A549 (cell line): Measurements from ENCODE around the gene HOXD8. TPM values are rescaled to one million over a fixed set of nuclear protein-coding genes. Genes with fewer than 3 reads are reported as not detected.

Source experiments
- ATAC-seq, 2 experiments: fragments of 200-7000 bp in 1 of 2; fragments of >200 bp in 1 of 2; cut with Nextera tagmentation in 1 of 2; cut with Tn5 transposase in 1 of 2; 3 replicates each; pipeline versions ENCODE4 v1.8.0 to v1.9.1; 2018 to 2020; ENCODE audit warnings: mild to moderate bottlenecking in 1 of 2, moderate library complexity in 1 of 2
- CTCF ChIA-PET: fragments of 300-600 bp; sonication (Branson Sonifier 250); formaldehyde crosslinking; extraction: SDS; loops from one replicate; lab custom pipeline; 2021; ENCODE audit warnings: antibody characterized with exemption, inconsistent platforms; lab: Yijun Ruan, JAX
- POLR2A ChIA-PET: fragments of 350-600 bp; formaldehyde crosslinking; extraction: SDS; loops from one replicate; lab custom pipeline; 2021; ENCODE audit warnings: antibody characterized with exemption, inconsistent platforms; lab: Yijun Ruan, JAX
- DNase-seq, 2 experiments: peaks; one replicate each; pipeline versions ENCODE4 v3.0.0 to v3.0.0-alpha.2; 2011 to 2016; ENCODE audit warnings: low read depth in 1 of 2, low spot score in 1 of 2
- FAIRE-seq: peaks from 2 replicates; lab custom pipeline; 2011; peaks lifted over from hg19 to GRCh38; lab: Jason Lieb, UNC
- H3K27ac ChIP-seq, 2 experiments: fragments of >200 bp; sonication (Bioruptor Twin); formaldehyde crosslinking; 3 replicates each; pipeline ENCODE4 v1.5.1; 2016 to 2017
- H3K4me1 ChIP-seq: fragments of >200 bp; sonication (Bioruptor Twin); formaldehyde crosslinking; 3 replicates; pipeline ENCODE4 v1.6.1; 2016
- H3K4me2 ChIP-seq: fragments of >200 bp; sonication (Bioruptor Twin); formaldehyde crosslinking; 3 replicates; pipeline ENCODE4 v1.6.1; 2016
- H3K4me3 ChIP-seq: fragments of >200 bp; sonication (Bioruptor Twin); formaldehyde crosslinking; 3 replicates; pipeline ENCODE4 v1.5.1; 2016
- H3K9me3 ChIP-seq: fragments of >200 bp; sonication (Bioruptor Twin); formaldehyde crosslinking; 3 replicates; pipeline ENCODE4 v1.6.1; 2016
- BHLHE40 ChIP-seq: IDR thresholded peaks from 2 replicates; pipeline ENCODE4 v1.6.1; 2012; ENCODE audit warnings: low read depth, low read length, inconsistent platforms
- CBX8 ChIP-seq: fragments of 200-600 bp; sonication (generic); IDR thresholded peaks from 2 replicates; pipeline ENCODE4 v1.6.1; 2016
- FOSL2 ChIP-seq, 2 experiments: fragments of 450-650 bp in 1 of 2; fragments of >200 bp in 1 of 2; sonication (Bioruptor Twin) in 1 of 2; formaldehyde crosslinking; IDR thresholded peaks; 2 replicates each; pipeline versions ENCODE4 v1.5.0 to v1.6.1; 2016 to 2020; ENCODE audit warnings: mild to moderate bottlenecking in 1 of 2, moderate library complexity in 1 of 2
- HEYL ChIP-seq: fragments of 250-450 bp; sonication (Bioruptor Pico); IDR thresholded peaks from 2 replicates; pipeline ENCODE4 v1.8.0; 2021; ENCODE audit warnings: mild to moderate bottlenecking, moderate library complexity
- JUN ChIP-seq, 2 experiments: fragments of >200 bp; sonication (Bioruptor Twin); formaldehyde crosslinking; IDR thresholded peaks; 2 replicates in 1 of 2; 3 replicates in 1 of 2; pipeline ENCODE4 v1.6.1; 2016 to 2017
- KDM1A ChIP-seq: fragments of 200-600 bp; sonication (generic); IDR thresholded peaks from 2 replicates; pipeline ENCODE4 v1.6.1; 2016; ENCODE audit warnings: low read depth, mild to moderate bottlenecking
- MAZ ChIP-seq: fragments of 150-350 bp; IDR thresholded peaks from 2 replicates; pipeline ENCODE4 v1.6.1; 2014; ENCODE audit warnings: antibody characterized with exemption, low read depth, low read length, borderline replicate concordance
- POLR2A ChIP-seq: IDR thresholded peaks from 2 replicates; pipeline ENCODE4 v1.6.1; 2012; ENCODE audit warnings: mild to moderate bottlenecking, low read length
- RAD21 ChIP-seq, 2 experiments: fragments of >200 bp in 1 of 2; sonication (Bioruptor Twin) in 1 of 2; formaldehyde crosslinking in 1 of 2; IDR thresholded peaks in 1 of 2; conservative IDR thresholded peaks in 1 of 2; 2 replicates in 1 of 2; 3 replicates in 1 of 2; pipeline ENCODE4 v1.6.1; 2012 to 2018; ENCODE audit warnings: inconsistent platforms in 1 of 2
- RCOR1 ChIP-seq: fragments of 150-350 bp; IDR thresholded peaks from 2 replicates; pipeline ENCODE4 v1.6.1; 2014; ENCODE audit warnings: antibody characterized with exemption, low read length, low read depth
- RFX5 ChIP-seq: fragments of 450-650 bp; IDR thresholded peaks from 2 replicates; pipeline ENCODE4 v1.7.1; 2014; ENCODE audit warnings: antibody characterized with exemption, mild to moderate bottlenecking, moderate library complexity
- RNF2 ChIP-seq: fragments of 200-600 bp; sonication (generic); IDR thresholded peaks from 2 replicates; pipeline ENCODE4 v1.6.1; 2016; ENCODE audit warnings: low read depth, mild to moderate bottlenecking, antibody characterized with exemption, moderate library complexity, borderline replicate concordance
- SMC3 ChIP-seq: fragments of >200 bp; sonication (Bioruptor Twin); formaldehyde crosslinking; IDR thresholded peaks from 3 replicates; pipeline ENCODE4 v1.6.1; 2018; ENCODE audit warnings: inconsistent platforms
- ZC3H11A ChIP-seq: fragments of 450-650 bp; IDR thresholded peaks from 2 replicates; pipeline ENCODE4 v1.6.1; 2014; ENCODE audit warnings: antibody characterized with exemption, mild to moderate bottlenecking
- ZSCAN20 ChIP-seq: fragments of 250-450 bp; sonication (Bioruptor Pico); IDR thresholded peaks from 2 replicates; pipeline ENCODE4 v1.8.0; 2022; ENCODE audit warnings: mild to moderate bottlenecking, moderate library complexity
- WGBS: methylation state at CpG from one replicate; pipeline ENCODE4 v1.1.6; 2017; ENCODE audit errors: missing lambda C conversion rate; 5-methylcytosine and 5-hydroxymethylcytosine counted together
- polyA plus RNA-seq, 4 experiments: library from polyadenylated mRNA; depleted of rRNA in 3 of 4; stranded (reverse); fragments of >200 nt; fragmentation: RNase III in 1 of 4; extraction: RNeasy Plus Mini Kit Qiagen cat#74134 plus additional on column Dnase treatment in 1 of 4; gene quantifications; 2 replicates in 3 of 4; 3 replicates in 1 of 4; pipeline ENCODE4 v1.2.3, GENCODE V29; 2011 to 2017
- TF ChIP-seq, protein P1 (sequence below): IDR thresholded peaks from 2 replicates; pipeline ENCODE4 v1.6.1; 2012
- TF ChIP-seq, protein P2 (sequence below): fragments of >200 bp; sonication (Bioruptor Twin); formaldehyde crosslinking; IDR thresholded peaks from 3 replicates; pipeline ENCODE4 v1.5.1; 2016

HOXD8 gene
- polyA plus RNA-seq, 2 of the 4 experiments (the other 2 are of a cell fraction): 3.8 to 8.5 TPM

DNA sequence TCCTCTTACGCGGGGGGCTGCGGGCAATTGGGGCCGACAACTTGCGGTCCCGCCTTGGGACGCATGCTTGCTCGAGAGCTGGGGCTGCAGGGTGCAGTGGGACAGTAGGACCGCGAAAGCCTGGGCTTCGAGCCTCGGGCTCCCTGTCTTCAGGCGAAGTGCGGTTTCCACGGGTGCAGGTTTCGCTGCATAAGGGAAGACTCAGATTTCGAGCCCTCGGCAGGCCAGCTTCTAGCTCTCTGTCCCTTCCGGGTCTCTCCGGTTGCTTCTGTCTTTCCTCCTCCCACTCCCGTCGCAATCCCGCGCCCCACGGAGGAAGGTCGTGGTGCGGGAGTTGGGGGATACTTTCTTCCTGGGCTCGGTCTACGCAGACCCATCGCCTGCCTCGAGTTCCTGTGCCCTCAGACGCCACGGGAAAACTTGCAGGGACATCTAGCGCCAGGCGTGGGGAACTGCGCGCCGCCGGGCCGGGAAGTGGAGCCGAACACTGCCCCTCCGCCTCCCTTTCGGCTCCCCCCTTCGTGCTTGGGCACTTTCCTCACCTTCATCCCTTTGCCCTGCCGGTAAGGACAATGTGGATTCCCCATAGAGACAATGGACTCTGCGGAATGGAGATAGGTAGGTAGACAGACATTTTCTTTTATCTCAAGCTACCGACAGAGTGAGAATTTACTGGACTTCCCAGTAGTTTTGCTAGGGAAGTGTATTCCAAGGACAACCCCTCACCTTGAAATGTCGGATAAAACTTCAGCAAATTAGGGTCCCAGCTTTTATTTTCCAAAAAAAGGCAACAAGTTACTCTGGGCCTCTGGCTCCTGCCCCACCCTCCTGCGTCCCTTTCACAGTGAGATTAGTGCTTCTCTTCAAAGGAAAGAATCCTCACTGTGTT lies 41.2 kb upstream of the HOXD8 start:
- H3K4me1 ChIP-seq: peaks cover 7% of the 10 kb centered on the region; the same call in 1 of the 3 replicates
- 0 out of 6 replicates have a peak overlapping the region, but pooled peaks of 1 of the 2 experiments have one; percentile 47 for H3K27ac ChIP-seq
- ATAC-seq (peak; percentile 77 to 87), FAIRE-seq (no peak), DNase-seq (peak in 1 of 2 experiments; percentile 55)
- peak overlapping the region; percentile 77 for H3K4me2 ChIP-seq
- TF ChIP-seq, protein P1, sequence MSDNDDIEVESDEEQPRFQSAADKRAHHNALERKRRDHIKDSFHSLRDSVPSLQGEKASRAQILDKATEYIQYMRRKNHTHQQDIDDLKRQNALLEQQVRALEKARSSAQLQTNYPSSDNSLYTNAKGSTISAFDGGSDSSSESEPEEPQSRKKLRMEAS: 0 out of 2 replicates have a peak, but pooled peaks have one; percentile 31
- TF ChIP-seq RAD21 (conservative IDR thresholded peaks at IDR 0.05 in 1 of 2, IDR thresholded peaks at IDR 0.05 in 1 of 2) (peak; percentile 55 to 68), SMC3 (peak; percentile 51), RCOR1 (no peak)
- TF ChIP-seq, protein P2, sequence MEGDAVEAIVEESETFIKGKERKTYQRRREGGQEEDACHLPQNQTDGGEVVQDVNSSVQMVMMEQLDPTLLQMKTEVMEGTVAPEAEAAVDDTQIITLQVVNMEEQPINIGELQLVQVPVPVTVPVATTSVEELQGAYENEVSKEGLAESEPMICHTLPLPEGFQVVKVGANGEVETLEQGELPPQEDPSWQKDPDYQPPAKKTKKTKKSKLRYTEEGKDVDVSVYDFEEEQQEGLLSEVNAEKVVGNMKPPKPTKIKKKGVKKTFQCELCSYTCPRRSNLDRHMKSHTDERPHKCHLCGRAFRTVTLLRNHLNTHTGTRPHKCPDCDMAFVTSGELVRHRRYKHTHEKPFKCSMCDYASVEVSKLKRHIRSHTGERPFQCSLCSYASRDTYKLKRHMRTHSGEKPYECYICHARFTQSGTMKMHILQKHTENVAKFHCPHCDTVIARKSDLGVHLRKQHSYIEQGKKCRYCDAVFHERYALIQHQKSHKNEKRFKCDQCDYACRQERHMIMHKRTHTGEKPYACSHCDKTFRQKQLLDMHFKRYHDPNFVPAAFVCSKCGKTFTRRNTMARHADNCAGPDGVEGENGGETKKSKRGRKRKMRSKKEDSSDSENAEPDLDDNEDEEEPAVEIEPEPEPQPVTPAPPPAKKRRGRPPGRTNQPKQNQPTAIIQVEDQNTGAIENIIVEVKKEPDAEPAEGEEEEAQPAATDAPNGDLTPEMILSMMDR: peak; percentile 64
- no peaks in the 10 kb centered on the region for H3K9me3 ChIP-seq
- POLR2A ChIA-PET: no interaction called here
- CTCF ChIA-PET: interaction anchor here (0.6 to 4.8 kb wide), 17 partner anchors 8 to 1533 kb away, joined by 3 to 42 read pairs (median 4); partner anchors contain the start of gene HOXD12
- peak overlapping the region; percentile 22; the same call in 2 of the 3 replicates for H3K4me3 ChIP-seq
- WGBS: 20% methylated on average over 37 of the region's 49 CpGs

DNA sequence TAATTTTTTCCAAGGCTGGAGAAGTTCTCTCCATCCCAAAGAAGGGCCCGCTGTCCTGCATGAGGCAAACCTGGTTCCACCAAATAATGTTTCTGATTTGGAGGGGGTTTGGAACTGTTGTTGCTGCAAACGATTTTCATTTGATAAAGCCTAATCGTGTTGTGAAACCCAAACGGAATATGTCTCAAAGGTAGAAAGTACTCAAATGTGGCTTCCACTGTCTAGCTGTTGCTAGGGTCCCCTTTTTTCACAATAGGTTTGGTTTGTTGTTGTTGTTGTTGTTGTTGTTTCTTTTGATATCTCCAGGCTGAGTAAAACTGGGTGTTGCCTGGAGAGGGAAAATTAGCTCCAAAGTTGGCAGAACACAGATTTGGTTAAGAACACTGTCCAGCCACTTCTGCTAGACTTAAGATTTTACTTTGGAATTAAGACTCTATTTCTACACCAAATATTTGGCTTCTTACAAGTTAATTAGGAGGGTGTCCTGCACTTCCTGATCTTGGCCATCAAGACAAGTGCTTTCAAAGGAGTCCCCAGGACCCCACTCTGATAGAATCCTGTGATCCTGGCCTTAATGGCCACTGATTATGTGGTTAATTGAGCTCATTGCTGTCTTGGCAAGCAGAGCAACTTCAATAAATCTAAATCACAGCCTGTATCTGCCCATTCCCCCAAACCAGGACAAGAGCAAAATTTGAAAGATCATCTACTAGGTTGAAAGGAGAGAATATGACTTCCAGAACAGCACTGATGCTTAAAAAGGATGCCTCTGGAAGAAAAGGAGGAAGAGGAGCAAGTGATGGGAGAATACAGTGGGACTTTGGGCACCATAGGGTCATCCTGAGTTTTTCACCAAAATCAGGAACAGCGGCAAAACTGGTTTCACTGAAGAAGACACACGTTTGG lies 40.3 kb upstream of the HOXD8 start:
- TF ChIP-seq FOSL2 (IDR thresholded peaks at IDR 0.05) (no peak), FOSL2 (CRISPR knock-in tag; IDR thresholded peaks at IDR 0.05) (no peak), RNF2 (peak; percentile 96), ZC3H11A (no peak), CBX8 (peak; percentile 96), KDM1A (no peak), HEYL (CRISPR knock-in tag) (no peak), BHLHE40 (no peak), RFX5 (no peak), JUN (IDR thresholded peaks at IDR 0.05) (no peak), MAZ (no peak), ZSCAN20 (CRISPR knock-in tag) (no peak), POLR2A (no peak)
- TF ChIP-seq, protein P2: no peak
- TF ChIP-seq, protein P1: no peak
- no peak for ATAC-seq
- H3K4me3 ChIP-seq: no peak overlapping the region
- no peaks in the 10 kb centered on the region for H3K9me3 ChIP-seq
- ChIA-PET POLR2A (no interaction called here), CTCF (interaction anchor here (0.6 to 4.8 kb wide), 14 partner anchors 9 to 838 kb away, joined by 3 to 42 read pairs (median 4); partner anchors contain the start of gene HOXD12)
- 27% methylated on average over 6 of the region's 6 CpGs for WGBS
- H3K4me2 ChIP-seq: peak overlapping the region; percentile 77; the same call in 1 of the 3 replicates
- no peak for DNase-seq
- FAIRE-seq: no peak
- H3K4me1 ChIP-seq: peaks cover 7% of the 10 kb centered on the region; the same call in 1 of the 3 replicates
- H3K27ac ChIP-seq: no peak overlapping the region
